HG03196 (cell line): ENCODE measurements around the gene GOLT1A.

ENCODE experiments used
- ATAC-seq: cut with Tn5 transposase; IDR thresholded peaks from one replicate; pipeline ENCODE4 v1.9.1; 2021; ENCODE audit not compliant: unreplicated experiment

The GOLT1A gene

DNA sequence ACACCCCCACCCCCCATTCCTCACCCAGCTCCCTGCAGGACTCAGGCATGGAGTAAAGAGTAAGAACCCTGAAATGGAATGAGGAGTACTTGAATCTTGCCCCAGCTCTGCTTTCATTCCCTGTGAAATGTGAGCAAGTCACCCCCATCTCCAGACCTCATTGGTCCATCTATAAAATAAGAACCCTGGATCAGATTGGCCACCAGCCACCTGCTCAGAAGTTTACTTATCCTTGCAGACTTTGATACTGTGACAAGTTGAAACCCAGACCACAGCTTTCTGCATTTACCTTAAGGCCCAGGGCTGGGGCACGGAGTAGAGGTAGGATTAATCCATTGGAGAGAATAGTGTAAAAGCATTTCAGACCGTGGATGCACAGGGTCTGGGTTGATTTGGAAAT, 19.7 kb downstream of the GOLT1A start:
- ATAC-seq: no peak

DNA sequence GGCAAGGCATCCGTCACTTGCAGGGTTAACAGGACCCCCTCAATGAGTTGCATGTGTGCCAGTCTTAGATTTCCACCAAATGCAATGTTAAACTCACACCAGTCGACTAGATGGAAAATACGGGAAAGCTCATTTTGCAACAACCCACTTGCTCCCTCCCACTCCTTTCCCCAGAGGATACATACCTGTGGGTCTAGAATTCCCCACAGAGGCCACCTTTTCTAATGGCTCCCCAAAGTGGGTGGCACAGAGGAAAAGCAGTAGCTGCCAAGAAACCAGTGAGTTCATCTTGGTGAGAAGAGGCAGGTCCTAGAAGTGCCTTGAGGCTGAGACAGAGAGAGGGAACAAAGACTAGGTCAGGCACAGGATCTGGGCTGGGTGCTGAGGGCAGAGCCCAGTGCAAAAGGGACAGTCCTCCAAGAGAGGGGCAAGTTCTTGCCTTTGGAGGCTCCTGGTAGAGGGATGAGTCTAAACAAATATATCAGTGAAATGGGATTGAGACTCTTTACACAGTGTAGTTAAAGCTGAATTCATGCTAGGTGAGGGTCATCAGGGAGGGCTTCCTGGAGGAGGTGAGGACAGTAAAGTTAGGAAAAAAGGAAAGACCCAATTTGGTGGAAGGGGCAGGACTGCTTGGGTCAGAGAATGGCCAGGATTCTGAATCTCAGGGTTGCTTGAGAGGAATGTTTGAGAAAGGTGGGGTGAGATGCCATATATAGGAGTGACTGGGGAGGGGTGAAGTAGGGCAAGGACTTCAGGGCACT, 21.0 kb downstream of the GOLT1A start:
- no peak for ATAC-seq

DNA sequence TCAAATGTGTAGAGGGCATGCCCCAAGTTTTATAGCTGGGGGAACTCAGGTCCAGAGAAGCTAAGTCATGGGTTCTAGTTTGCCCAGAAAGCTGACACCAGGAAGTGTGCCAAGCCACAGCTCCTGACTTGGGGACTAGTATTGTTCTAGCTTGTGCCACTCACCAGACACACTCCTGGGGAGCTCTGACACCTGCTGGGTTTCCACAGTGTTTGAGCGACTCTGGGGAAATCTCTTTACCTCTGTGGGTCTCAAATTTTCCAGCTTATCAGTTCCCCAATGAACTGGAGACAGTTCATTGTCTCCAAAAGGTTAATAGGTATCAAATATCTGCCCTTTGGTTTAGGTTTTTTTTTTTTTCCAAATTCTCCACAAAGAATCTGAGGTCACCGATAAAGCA, 21.7 kb downstream of the GOLT1A start:
- ATAC-seq: no peak

DNA sequence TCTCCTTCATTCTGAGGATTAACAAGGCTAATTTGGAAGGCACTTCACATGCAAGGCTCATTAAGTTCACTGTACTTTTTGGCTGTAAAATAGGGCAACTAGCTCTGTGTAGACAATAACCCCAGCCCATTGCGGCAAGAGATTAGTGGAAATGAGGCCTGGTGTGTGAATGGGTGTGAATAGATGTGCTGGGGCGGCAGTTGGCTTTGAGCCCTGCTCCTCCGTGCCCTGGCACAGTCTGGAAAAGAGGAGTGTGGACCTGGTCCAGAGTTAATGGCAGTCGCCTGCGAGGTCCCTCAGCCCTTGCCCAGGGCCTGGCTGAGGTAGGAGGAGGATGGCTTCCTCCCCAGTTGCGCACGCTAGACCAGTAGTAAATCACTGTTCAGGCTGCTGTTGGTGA, 22.3 kb downstream of the GOLT1A start:
- no peak for ATAC-seq

DNA sequence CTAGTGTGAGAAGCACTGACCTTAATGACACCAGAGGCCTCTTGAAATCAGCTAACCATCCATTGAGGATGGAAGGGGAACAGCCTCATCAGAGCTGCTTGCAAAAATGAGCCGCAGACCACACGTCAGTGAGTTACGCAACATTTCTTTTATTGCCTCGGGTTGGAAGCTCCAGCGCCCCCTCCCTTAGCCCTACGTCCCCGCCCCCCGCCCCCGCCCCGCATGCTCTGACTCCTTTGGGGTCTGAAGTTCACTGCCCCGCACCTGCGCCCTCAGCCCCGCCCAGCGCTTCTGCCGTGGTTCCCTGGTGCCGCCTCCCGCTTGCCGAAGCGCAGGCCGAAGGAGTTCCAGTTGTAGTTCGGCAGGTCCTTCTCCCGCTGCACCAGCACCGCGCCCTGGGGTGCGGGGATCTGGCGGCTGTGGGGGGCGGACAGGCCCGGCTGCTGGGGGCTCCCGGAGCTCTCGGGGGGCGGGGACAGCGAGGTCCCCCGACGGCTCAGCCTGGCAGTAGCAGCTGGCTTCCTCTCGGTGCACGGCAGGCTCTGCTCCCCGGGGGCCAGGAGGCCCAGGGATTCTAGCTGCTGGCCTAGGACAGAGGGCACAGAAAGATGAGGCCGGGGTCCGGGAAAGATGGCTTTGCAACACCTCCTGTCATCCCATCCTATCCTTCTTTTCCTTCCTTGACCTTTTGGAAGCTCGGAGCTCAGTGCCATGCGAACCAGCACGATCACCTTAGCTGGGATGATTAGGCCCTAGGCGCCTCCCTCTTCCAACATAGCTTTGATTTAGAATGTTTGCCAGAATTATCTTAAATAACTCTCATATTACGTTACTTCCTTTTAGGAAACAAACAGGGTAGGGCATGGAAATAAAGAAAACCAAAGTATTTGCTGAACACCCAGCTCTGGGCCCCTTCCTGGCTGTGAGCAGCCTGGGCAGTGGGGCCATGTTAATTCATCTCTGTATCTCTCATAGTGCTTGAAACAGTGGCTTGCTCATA, 23.3 kb downstream of the GOLT1A start:
- no peak for ATAC-seq

DNA sequence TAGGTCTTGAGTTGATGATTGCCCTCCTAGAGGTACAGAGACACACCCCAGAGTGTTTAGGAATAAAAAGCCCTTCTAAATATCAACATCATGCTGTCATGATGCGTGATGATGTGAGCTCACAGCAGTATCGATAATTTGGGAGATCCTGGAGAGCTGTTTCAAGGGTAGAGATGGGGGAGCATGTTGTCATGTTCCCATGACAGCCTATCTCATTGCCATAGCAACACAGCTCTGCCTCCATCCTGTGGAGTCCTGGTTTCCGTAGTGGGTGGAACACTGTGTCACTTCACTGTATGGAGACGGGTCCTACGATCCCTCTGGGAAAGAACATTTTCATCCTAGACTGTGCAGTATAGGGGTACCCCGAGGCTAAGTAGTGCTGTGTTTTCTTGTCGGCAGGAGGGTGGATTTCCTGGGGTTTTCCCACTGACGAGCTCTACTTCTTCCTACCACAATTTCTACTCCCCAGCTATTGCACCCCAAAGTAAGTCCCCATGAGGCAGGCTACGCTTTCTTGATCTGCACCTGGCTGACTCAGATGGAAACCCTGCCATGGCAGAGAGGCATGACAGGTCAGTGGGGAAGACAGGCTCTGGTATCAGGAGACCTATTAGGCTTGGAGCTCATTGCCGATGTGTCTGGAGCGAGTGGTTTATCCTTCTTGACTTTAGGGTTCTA, 24.7 kb downstream of the GOLT1A start:
- ATAC-seq: no peak

DNA sequence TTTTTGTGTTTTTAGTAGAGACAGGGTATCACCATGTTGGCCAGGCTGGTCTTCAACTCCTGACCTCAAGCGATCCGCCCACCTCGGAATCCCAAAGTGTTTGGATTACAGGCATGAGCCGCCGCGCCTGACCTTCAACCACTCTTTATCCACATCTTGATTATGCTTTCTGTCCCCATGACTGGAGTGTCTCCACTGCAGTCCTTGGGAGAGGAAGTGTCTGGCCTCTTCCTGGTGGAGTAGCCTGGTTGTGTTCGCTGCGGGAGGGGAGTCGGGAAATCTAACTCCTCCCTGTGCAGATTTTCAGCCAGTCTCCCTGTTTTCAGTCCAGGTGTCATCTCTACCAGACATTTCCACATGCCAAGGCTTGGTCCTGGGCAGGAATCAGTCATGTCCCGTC, 27.2 kb downstream of the GOLT1A start:
- ATAC-seq: no peak

DNA sequence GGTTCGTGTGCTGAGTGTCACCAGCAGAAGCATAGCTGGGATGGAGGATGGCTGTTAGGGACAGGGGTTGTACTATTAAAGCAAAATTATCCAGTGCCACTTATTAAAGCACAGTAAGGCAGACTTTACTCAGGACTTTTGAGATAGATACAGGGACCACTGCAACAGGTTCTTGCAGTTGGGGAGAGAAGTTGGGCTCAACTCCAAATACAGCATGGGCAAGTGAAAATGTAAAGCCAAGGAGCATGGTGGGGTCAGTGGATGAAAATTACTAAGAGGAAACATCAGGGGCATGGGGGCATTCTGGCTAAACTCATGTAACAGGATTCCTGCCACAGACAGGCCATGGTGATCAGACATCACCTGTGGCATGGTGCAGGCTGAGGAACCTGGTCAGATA, 32.7 kb downstream of the GOLT1A start:
- ATAC-seq: no peak

DNA sequence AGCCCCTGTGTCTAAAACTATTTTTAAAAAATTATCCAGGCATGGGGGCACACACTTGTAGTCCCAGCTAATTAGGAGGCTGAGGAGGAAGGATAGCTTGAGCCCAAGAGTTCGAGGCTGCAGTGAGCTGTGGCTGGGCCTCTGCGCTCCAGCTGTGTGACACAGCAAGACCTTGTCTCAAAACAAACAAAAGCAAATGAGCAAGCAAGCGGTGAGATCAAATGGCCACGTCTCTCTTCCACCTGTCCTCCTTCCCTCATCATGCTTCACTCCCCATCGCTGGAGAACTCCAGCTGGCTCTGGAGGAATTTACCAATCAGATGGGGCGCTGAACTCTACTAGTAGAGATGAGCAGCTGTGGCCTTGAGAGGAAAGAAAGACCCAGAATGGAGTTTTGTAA, 33.7 kb downstream of the GOLT1A start:
- no peak for ATAC-seq

DNA sequence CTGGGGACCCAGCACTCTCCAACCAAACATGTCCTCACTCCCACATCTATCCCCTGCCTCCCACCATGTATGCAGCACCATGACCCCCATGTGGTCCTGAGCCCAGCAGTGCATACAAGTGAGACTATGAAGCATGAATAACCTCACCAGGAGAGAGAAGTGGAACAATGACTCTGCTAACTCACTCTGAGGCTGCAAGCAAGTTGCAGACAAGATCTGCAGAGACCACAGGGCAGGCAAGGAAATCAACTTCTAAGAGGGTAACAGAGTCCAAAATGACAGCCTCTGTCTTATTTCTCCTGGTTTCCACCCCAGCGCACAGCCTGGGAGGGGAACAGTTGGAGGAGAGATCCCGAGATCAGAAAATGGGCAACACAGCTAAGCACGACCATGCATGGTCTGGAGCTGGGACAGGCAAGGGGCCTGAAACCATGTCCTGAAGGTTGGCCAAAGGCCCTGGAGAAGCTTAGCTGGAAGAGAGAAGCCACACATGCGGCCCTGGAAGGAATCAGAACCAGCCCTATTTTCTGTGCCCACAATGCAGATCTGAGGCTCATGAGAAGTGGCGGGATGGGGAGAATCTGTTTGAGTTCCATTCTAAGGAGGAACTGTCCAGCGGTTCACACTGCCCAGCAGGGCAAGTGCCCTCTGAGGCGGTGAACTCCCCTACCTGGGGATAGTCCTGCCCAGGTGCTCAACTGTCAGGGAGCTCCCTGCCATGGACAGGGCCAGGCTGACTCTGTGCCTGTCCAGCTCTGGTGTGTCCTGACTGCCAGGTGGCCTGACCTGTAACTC, 35.1 kb downstream of the GOLT1A start:
- no peak for ATAC-seq

DNA sequence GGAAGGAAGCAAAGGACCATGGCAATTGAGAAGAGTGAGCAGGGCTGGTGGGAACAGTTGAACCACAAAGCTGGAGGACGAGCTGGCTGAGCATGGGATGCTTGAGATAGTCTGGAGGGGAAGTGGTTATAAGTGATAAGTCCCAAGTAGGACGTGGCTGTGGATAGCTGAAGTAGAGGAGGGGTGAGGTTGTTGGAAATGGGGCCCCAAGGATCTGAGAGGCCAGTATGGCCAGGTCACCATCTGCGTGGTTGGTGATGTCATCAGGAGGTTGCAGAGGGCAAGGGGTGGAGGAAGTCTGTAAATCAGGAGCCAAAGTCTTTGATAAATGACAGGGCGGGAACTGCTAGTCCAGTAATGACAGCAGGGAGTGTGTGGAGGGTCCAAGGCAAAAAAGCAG, 36.7 kb downstream of the GOLT1A start:
- no peak for ATAC-seq

DNA sequence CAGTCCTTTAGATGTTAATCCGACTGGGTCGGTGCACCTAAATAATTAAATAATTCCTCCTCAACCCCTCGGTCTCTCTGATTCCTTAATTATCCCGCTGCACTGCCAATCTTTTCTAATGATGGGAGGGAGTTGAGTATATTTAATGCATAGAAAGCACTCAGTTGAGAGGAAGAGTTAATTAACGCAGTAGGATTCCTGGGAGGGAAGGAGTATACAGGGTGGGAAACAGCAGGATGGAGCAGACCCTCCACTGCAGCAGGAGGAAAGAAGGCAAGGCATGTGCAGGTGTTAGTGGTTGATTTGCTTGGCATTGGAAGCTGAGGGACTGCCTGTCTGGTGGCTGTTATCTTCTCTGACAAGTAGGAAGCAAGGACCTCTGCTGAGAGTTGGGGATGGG, 37.7 kb downstream of the GOLT1A start:
- no peak for ATAC-seq

DNA sequence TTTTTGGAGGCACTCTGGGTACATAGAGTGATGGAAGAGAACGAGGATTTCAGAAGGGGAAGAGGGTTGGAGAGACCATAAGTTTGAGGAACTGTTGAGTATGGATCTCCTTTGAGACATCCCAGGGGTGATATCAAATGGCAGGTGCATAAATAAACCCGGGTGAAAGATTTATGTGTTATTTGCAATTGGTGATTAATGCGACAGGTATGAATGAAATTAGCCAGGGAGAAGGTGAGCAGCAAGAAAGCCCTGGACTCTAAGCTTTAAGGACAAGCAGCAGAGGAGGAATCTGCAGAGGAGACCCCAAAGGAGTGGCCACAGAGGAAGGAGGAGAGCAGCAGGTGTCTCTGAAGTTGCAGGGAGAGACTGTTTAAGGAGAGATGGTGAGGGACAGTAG, 38.8 kb downstream of the GOLT1A start:
- ATAC-seq: no peak

DNA sequence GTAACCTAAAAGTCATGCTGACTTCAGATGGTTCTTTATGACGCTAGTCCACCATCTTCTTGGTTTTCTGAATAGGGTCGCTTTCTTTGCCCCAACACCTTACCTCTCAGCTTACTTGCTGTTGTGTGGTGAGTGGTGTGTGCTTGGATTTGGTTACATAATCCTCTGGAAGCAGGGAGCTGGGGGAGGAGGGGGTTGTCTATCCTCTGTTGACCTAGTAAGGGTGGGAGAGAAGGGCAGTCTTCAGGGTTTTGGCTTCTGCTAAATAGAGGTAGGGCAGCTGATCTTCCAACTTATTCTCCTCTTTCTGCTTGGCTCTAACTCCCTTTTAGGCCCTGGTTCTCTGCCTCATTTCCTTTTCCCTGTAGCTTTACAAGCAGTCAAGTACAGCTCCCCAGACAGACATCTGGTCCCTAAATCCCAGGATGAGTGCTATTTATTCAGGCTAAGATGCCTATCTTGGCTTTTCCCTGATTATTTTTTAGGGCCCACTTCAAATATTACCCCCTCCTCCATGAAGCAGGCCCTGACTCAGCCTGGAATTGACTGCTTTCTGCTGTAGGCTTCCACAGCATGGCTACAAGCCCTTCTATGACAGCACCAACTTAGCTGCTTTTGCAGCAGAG, 41.3 kb downstream of the GOLT1A start:
- ATAC-seq: no peak

DNA sequence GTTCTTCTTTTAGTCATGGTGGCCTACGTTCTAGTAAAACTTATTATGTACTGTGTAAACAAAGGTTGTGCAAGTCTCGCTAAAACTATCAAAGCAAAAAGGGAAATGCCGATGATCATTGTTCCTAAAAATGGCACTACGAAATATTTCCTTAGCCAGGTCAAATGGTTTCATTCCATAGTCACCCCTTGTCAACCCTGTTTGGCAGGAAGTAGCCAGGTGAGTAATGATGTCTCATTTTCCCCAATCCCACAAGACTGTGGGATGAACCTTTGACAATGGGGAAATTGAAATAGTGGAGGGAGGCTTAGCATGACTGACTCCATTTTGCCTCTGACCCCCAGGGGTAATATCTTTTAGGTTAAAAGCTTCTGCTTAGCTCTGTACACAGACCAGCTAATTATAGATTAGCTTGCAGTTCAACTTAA, 42.0 kb downstream of the GOLT1A start:
- no peak for ATAC-seq

DNA sequence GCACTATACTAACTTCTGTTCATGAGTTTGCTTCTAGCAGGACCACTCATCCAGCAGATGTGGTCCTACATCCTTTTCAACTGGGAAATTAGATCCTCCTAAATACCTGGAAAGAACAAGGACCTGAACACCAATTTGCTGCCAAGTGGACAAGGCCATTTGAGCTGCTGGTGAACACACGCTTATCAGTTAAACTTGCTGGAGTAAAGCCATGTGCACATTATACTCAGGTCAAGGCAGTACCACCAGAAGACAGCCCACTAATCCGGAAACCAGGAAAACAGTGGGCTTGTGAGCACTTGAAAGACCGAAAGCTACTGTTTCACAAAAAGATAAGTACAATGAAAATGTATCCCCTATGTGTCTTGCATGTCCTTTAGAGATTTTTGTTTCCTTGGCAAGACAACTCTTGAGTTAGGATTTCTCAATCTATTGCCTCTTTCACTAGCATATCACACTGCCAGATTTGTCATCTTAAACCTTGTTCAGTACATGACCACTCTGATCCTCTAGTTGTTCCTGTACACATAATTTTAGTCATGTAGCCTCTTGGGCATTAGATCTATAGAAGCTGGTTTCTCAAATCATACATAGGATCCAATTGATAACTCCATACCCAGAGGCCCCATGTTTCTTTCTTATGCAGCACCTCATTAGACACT, 43.2 kb downstream of the GOLT1A start:
- no peak for ATAC-seq

DNA sequence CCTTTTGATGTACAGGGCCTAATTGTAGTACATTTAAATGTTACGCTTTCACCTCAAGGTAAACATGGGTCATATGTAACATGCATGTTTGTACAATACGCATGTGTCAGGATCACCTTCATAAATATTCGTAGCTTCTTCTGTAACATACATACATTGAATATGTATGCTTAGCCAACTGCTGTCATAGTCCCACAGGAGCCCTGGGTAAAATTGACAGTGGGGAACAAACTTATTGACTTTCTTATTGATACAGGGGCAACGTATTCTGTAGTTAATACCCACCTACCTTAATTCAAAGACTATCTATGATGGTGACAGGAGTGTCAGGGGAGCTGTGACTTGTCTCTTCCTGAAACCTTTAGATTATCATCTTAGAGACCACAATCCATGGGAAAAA, 43.9 kb downstream of the GOLT1A start:
- no peak for ATAC-seq

DNA sequence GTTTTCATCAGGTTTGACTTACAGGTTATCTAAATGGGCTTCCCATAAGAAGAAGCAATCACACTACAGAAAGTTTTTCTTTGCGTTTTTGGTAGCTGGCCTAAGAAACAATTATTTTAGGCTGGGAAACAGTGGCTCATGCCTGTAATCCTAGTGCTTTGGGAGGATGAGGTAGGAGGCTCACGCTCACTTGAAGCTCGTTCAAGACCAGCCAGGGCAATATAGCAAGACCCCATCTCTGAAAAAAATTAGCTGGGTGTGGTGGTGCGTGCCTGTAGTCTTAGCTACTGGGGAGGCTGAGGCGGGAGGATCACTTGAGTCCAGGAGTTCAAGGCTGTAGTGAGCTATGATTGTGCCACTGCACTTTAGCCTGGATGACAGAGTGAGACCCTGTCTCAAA, 46.1 kb downstream of the GOLT1A start:
- ATAC-seq: no peak

DNA sequence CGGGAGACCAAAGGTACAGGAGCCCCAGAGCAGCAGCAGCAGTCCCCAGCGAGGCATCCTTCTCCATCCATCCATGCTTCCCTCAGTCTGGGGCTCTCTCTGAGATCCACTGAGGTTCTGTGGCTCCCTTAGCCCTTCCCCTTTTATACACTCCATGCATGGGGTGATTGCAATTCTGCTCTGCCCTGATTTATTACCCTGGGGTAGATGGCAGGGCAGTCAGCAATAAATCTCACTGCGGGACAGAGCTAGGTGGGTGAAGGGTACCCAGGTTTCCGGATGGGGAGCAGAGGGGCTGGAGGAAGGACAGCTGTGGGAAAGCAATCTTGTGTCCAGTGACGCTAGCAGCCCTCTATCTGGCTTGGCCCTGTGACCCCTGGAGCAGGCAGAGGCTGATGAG, 47.6 kb downstream of the GOLT1A start, which contains the start of gene REN:
Gene REN, minus strand, starts transcription at position 119 of the 400 bp plus-strand sequence. Its CDS starts 44 bp downstream, at position 75.
- no peak for ATAC-seq
